CD14-positive monocyte (primary cell): ENCODE results near the gene JAK1. TPM values are rescaled to one million over a fixed set of nuclear protein-coding genes. Genes with fewer than 3 reads are reported as not detected.

Source experiments
- DNase-seq, 3 donors: peaks; one replicate each; pipeline ENCODE4 v3.0.0-alpha.2; 2011 to 2022
- H2AFZ ChIP-seq: 2 replicates; pipeline ENCODE4 v1.6.0; 2012; ENCODE audit warnings: mild to moderate bottlenecking, low read depth, low read length, inconsistent platforms; ENCODE audit not compliant: insufficient read depth, poor library complexity, severe bottlenecking
- H3K27ac ChIP-seq, 2 donors: 1 replicate in 1 of 2; 2 replicates in 1 of 2; pipeline ENCODE4 v1.5.1; 2012 to 2013; ENCODE audit warnings: low read length in 2 of 2, control low read depth in 1 of 2, inconsistent platforms in 1 of 2, low read depth in 1 of 2, mild to moderate bottlenecking in 1 of 2
- H3K27me3 ChIP-seq, 2 donors: one replicate each; pipeline versions ENCODE4 v1.6.0 to v1.6.1; 2011 to 2013; ENCODE audit warnings: low read length in 2 of 2; ENCODE audit not compliant: control insufficient read depth in 2 of 2, insufficient read depth in 2 of 2
- H3K36me3 ChIP-seq, 2 donors: replicated peaks in 1 of 2; 1 replicate in 1 of 2; 2 replicates in 1 of 2; pipeline versions ENCODE4 v1.5.1 to v1.6.1; 2012 to 2013; ENCODE audit warnings: low read length in 2 of 2, control low read depth in 1 of 2, inconsistent platforms in 1 of 2, mild to moderate bottlenecking in 1 of 2; ENCODE audit not compliant: insufficient read depth in 2 of 2, control insufficient read depth in 1 of 2
- H3K4me1 ChIP-seq, 2 donors: 1 replicate in 1 of 2; 2 replicates in 1 of 2; pipeline versions ENCODE4 v1.5.1 to v1.6.1; 2012 to 2013; ENCODE audit warnings: low read length in 2 of 2, control low read depth in 1 of 2, inconsistent platforms in 1 of 2, mild to moderate bottlenecking in 1 of 2, moderate library complexity in 1 of 2; ENCODE audit not compliant: insufficient read depth in 2 of 2, control insufficient read depth in 1 of 2
- H3K4me2 ChIP-seq: replicated peaks from 2 replicates; pipeline ENCODE3; 2012; ENCODE audit warnings: low read length, moderate library complexity, mild to moderate bottlenecking; ENCODE audit not compliant: poor library complexity, severe bottlenecking; ENCODE audit errors: extremely low read depth
- H3K4me3 ChIP-seq, 3 experiments: fragments of 200-600 bp in 1 of 3; sonication (generic) in 1 of 3; replicated peaks in 1 of 3; 1 replicate in 2 of 3; 2 replicates in 1 of 3; pipeline ENCODE4 v1.5.1; 2011 to 2013; ENCODE audit warnings: low read length in 3 of 3, mild to moderate bottlenecking in 3 of 3, control low read depth in 2 of 3, low read depth in 2 of 3, inconsistent platforms in 1 of 3, moderate library complexity in 1 of 3
- H3K79me2 ChIP-seq: 2 replicates; pipeline ENCODE4 v1.6.0; 2012; ENCODE audit warnings: mild to moderate bottlenecking, control low read depth, inconsistent platforms, low read length, moderate library complexity; ENCODE audit not compliant: insufficient read depth
- H3K9ac ChIP-seq: 2 replicates; pipeline ENCODE4 v1.6.0; 2017; ENCODE audit warnings: low read length, mild to moderate bottlenecking; ENCODE audit not compliant: insufficient read depth, poor library complexity, severe bottlenecking
- H3K9me3 ChIP-seq, 2 donors: replicated peaks in 1 of 2; 1 replicate in 1 of 2; 2 replicates in 1 of 2; pipeline versions ENCODE4 v1.5.1 to v1.6.1; 2012 to 2013; ENCODE audit warnings: low read length in 2 of 2, control low read depth in 1 of 2; ENCODE audit not compliant: control insufficient read depth in 1 of 2, insufficient read depth in 1 of 2
- H4K20me1 ChIP-seq: 2 replicates; pipeline ENCODE4 v1.6.0; 2012; ENCODE audit warnings: mild to moderate bottlenecking, low read length, control low read depth, moderate library complexity; ENCODE audit not compliant: insufficient read depth
- H3K27ac Mint-ChIP-seq, 7 donors: one replicate each; pipeline ENCODE4 v1.8.0; 2020; ENCODE audit warnings: mild to moderate bottlenecking in 7 of 7, mixed read lengths in 7 of 7, moderate library complexity in 6 of 7, inconsistent platforms in 2 of 7
- H3K27me3 Mint-ChIP-seq, 3 donors: one replicate each; pipeline ENCODE4 v1.8.0; 2021 to 2022; ENCODE audit warnings: low read depth in 3 of 3, mild to moderate bottlenecking in 3 of 3, mixed read lengths in 3 of 3, moderate library complexity in 3 of 3, inconsistent platforms in 1 of 3
- H3K36me3 Mint-ChIP-seq, 2 donors: one replicate each; pipeline ENCODE4 v1.8.0; 2020; ENCODE audit warnings: mixed read lengths in 2 of 2, inconsistent platforms in 1 of 2, mild to moderate bottlenecking in 1 of 2
- H3K4me1 Mint-ChIP-seq: one replicate; pipeline ENCODE4 v1.8.0; 2020; ENCODE audit warnings: mild to moderate bottlenecking, mixed read lengths
- H3K4me3 Mint-ChIP-seq, 2 donors: one replicate each; pipeline ENCODE4 v1.8.0; 2020; ENCODE audit warnings: mild to moderate bottlenecking in 2 of 2, mixed read lengths in 2 of 2, moderate library complexity in 1 of 2
- H3K9me3 Mint-ChIP-seq, 7 donors: one replicate each; pipeline ENCODE4 v1.8.0; 2020 to 2022; ENCODE audit warnings: mixed read lengths in 7 of 7, mild to moderate bottlenecking in 6 of 7, moderate library complexity in 6 of 7, inconsistent platforms in 2 of 7
- WGBS: methylation state at CpG from one replicate; pipeline ENCODE4 v1.1.5; 2013; ENCODE audit warnings: missing lambda C conversion rate; ENCODE audit not compliant: insufficient coverage; 5-methylcytosine and 5-hydroxymethylcytosine counted together
- intact Hi-C, 2 donors: fragments of 100-400 bp; cut with micrococcal nuclease; formaldehyde crosslinking; loops; one replicate each; pipeline versions ENCODE4 v1.15.0 to v1.15.1; 2023
- polyA plus RNA-seq, 3 donors: library from polyadenylated mRNA; depleted of rRNA in 1 of 3; unstranded in 2 of 3; stranded (reverse) in 1 of 3; fragments of 300-500 nt in 2 of 3; fragments of >200 nt in 1 of 3; fragmentation: Illumina TruSeq in 2 of 3; gene quantifications; 1 replicate in 2 of 3; 2 replicates in 1 of 3; pipeline ENCODE4 v1.2.3, GENCODE V29; 2012 to 2021
- TF ChIP-seq, protein P1 (sequence below): fragments of 200-600 bp; IDR thresholded peaks from one replicate; pipeline ENCODE4 v1.8.0; 2022; ENCODE audit warnings: antibody characterized with exemption, mild to moderate bottlenecking

Gene JAK1
- polyA plus RNA-seq, 3 donors, result 43.1 to 76.2 (median 72.6) TPM

DNA sequence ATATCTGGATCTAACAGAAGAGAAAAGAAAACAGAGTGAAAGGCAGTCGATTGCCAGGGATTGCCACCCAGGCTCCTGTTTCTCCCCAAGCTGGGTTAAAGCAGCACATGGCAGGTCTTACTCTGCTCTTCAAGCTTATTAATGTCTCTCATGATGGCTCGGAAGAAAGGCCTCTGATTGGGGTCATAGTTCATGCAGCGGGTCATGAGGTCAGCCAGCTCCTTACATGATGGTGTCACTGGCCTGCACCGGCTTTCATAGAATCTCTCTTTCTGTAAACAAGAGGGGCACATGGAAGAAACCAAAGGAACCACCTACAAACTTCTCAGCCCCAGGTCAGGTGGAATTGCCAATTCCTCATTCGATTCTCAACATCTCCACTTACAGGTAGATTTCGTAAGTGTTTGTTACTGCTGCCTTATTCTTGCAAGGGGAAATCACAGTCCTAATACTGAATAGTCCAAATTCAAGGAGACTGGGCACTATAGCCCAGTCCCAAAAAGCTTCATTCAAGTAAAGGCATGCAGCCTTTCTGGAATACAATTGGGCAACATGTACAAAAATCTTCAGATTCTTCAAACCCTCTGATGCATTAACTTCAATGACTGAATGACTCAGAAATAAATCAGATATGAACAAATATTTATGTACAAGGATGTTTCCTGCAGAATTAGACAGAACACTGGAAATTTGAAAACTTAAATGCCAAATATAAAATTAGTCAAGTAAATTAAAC is 124.9 kb downstream of the JAK1 start:
- Histone ChIP-seq H3K4me3 (no peak overlapping the region), H3K9ac (no peak overlapping the region), H3K4me1 (peaks cover 15% of the 10 kb centered on the region in 2 donors), H3K27me3 (no peaks in the 10 kb centered on the region), H3K9me3 (no peaks in the 10 kb centered on the region), H2AFZ (no peak overlapping the region), H3K79me2 (no peaks in the 10 kb centered on the region), H3K4me2 (no peak overlapping the region), H4K20me1 (no peaks in the 10 kb centered on the region), H3K36me3 (peaks cover 82 to 91% of the 10 kb centered on the region in 2 donors), H3K27ac (peak overlapping the region in 1 of 2 donors; percentile 57)
- DNase-seq, result no peak
- 98% methylated on average over 4 of the region's 6 CpGs for WGBS
- Mint-ChIP-seq H3K27me3 (peaks cover 0 to 1% (median 0%) of the 10 kb centered on the region in 3 donors), H3K36me3 (peaks cover 81 to 90% of the 10 kb centered on the region in 2 donors), H3K27ac (peak overlapping the region in 4 of 7 donors; percentile 6 to 31 (median 15)), H3K9me3 (no peaks in the 10 kb centered on the region), H3K4me3 (no peak overlapping the region), H3K4me1 (peaks cover 19% of the 10 kb centered on the region)
- TF ChIP-seq, protein P1, sequence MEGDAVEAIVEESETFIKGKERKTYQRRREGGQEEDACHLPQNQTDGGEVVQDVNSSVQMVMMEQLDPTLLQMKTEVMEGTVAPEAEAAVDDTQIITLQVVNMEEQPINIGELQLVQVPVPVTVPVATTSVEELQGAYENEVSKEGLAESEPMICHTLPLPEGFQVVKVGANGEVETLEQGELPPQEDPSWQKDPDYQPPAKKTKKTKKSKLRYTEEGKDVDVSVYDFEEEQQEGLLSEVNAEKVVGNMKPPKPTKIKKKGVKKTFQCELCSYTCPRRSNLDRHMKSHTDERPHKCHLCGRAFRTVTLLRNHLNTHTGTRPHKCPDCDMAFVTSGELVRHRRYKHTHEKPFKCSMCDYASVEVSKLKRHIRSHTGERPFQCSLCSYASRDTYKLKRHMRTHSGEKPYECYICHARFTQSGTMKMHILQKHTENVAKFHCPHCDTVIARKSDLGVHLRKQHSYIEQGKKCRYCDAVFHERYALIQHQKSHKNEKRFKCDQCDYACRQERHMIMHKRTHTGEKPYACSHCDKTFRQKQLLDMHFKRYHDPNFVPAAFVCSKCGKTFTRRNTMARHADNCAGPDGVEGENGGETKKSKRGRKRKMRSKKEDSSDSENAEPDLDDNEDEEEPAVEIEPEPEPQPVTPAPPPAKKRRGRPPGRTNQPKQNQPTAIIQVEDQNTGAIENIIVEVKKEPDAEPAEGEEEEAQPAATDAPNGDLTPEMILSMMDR, result no peak
- intact Hi-C loops, result no loop called here

DNA sequence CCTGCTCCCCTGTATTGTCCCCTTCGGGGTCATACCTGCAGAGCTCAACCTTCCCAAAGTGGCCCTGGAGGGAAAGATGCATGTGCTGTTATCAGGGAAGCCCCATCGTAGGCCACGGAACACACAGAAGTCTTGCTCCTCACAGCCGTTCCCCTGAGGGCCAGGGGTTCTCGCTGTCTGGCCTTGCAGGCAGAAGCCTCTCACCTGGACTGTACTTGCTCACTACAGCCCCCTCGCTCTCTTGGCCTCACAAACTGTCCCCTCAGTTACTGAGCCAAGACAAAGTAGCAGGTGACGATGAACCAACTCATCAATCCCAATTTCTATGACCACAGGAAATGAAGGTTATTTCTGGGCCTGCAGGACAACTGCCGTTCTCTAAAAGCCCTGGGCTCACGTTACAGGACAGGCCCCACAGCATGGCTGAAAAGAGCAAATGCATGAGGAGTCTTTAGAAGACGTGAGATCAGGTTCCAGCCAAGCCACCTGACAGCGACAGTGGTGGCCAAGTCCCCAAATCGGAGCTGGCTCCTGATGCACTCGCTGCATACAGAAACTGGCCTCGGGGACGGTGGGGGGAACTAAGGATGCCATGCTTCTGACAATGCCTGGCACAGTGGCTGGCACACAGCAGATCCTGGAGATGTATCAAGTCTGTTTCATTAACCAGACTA is 126.5 kb downstream of the JAK1 start:
- Mint-ChIP-seq H3K4me1 (peaks cover 19% of the 10 kb centered on the region), H3K9me3 (no peaks in the 10 kb centered on the region), H3K4me3 (no peak overlapping the region), H3K36me3 (peaks cover 79 to 88% of the 10 kb centered on the region in 2 donors), H3K27me3 (peaks cover 0 to 1% (median 0%) of the 10 kb centered on the region in 3 donors), H3K27ac (peak overlapping the region in 2 of 7 donors; percentile 16 to 67)
- H3K27ac ChIP-seq, result peak overlapping the region in 1 of 2 donors; percentile 24
- H3K9me3 ChIP-seq, result no peaks in the 10 kb centered on the region
- H3K27me3 ChIP-seq, result no peaks in the 10 kb centered on the region
- intact Hi-C loops, result no loop called here
- DNase-seq, result no peak
- TF ChIP-seq, protein P1, result no peak
- no peaks in the 10 kb centered on the region for H3K79me2 ChIP-seq
- H3K4me3 ChIP-seq, result no peak overlapping the region
- H2AFZ ChIP-seq, result no peak overlapping the region
- no peak overlapping the region for H3K4me2 ChIP-seq
- WGBS, result 96% methylated on average over 14 of the region's 15 CpGs
- no peaks in the 10 kb centered on the region for H4K20me1 ChIP-seq
- peaks cover 15% of the 10 kb centered on the region in 2 donors for H3K4me1 ChIP-seq
- H3K36me3 ChIP-seq, result peaks cover 82 to 91% of the 10 kb centered on the region in 2 donors
- H3K9ac ChIP-seq, result no peak overlapping the region
